Nephron (organoid): ENCODE measurements around the gene CUL2.
A peak's percentile ranks its signal among the peaks of the same experiment; 100 is the strongest.

Source experiments
- H3K27ac Mint-ChIP-seq, 3 experiments: 2 replicates each; pipeline ENCODE4 v1.8.0; 2020; ENCODE audit warnings: mixed read lengths in 3 of 3, mild to moderate bottlenecking in 2 of 3, moderate library complexity in 1 of 3
- H3K27me3 Mint-ChIP-seq: 2 replicates; pipeline ENCODE4 v1.8.0; 2021; ENCODE audit warnings: low read depth, mild to moderate bottlenecking, moderate library complexity, mixed read lengths
- H3K36me3 Mint-ChIP-seq: 2 replicates; pipeline ENCODE4 v1.8.0; 2020; ENCODE audit warnings: low read depth, mixed read lengths
- H3K4me1 Mint-ChIP-seq: 2 replicates; pipeline ENCODE4 v1.8.0; 2020; ENCODE audit warnings: mixed read lengths
- H3K4me3 Mint-ChIP-seq, 3 experiments: 2 replicates each; pipeline ENCODE4 v1.8.0; 2020; ENCODE audit warnings: mild to moderate bottlenecking in 3 of 3, mixed read lengths in 3 of 3, moderate library complexity in 2 of 3
- H3K9me3 Mint-ChIP-seq: 2 replicates; pipeline ENCODE4 v1.8.0; 2020; ENCODE audit warnings: mixed read lengths
- CTCF ChIP-seq, 3 experiments: fragments of 200-600 bp; sonication (generic); IDR thresholded peaks; one replicate each; pipeline ENCODE4 v1.5.0; 2021; ENCODE audit warnings: antibody characterized with exemption in 3 of 3; ENCODE audit not compliant: unreplicated experiment in 3 of 3

Gene CUL2

GRCh38 chr10:35027567-35027966 is 62.6 kb downstream of the CUL2 start:
- Mint-ChIP-seq H3K4me3 (no peak overlapping the region), H3K4me1 (no peaks in the 10 kb centered on the region), H3K9me3 (no peaks in the 10 kb centered on the region), H3K36me3 (peaks cover 49% of the 10 kb centered on the region), H3K27me3 (no peaks in the 10 kb centered on the region), H3K27ac (no peak overlapping the region)
- TF ChIP-seq CTCF (IDR thresholded peaks at IDR 0.05; ENCODE audit: unreplicated experiment in 3 of 3) = peak; percentile 33 to 64 (median 51)

- H3K4me3 Mint-ChIP-seq = no peak overlapping the region
- no peak overlapping the region for H3K27ac Mint-ChIP-seq
- peaks cover 50% of the 10 kb centered on the region for H3K36me3 Mint-ChIP-seq
- no peaks in the 10 kb centered on the region for H3K4me1 Mint-ChIP-seq
- no peak for TF ChIP-seq CTCF (IDR thresholded peaks at IDR 0.05; ENCODE audit: unreplicated experiment in 3 of 3)
- no peaks in the 10 kb centered on the region for H3K27me3 Mint-ChIP-seq
- no peaks in the 10 kb centered on the region for H3K9me3 Mint-ChIP-seq
These were observed 64.2 kb downstream of the CUL2 start for GRCh38 chr10:35025916-35026315.

GRCh38 chr10:35020481-35020880 is 69.7 kb downstream of the CUL2 start:
- H3K9me3 Mint-ChIP-seq = no peaks in the 10 kb centered on the region
- no peak overlapping the region for H3K4me3 Mint-ChIP-seq
- no peak for TF ChIP-seq CTCF (IDR thresholded peaks at IDR 0.05; ENCODE audit: unreplicated experiment in 3 of 3)
- no peaks in the 10 kb centered on the region for H3K4me1 Mint-ChIP-seq
- peaks cover 54% of the 10 kb centered on the region for H3K36me3 Mint-ChIP-seq
- no peak overlapping the region for H3K27ac Mint-ChIP-seq
- H3K27me3 Mint-ChIP-seq = no peaks in the 10 kb centered on the region

GRCh38 chr10:35019041-35020024 is 70.8 kb downstream of the CUL2 start:
- Mint-ChIP-seq H3K9me3 (no peaks in the 10 kb centered on the region), H3K4me1 (no peaks in the 10 kb centered on the region), H3K4me3 (no peak overlapping the region), H3K27me3 (no peaks in the 10 kb centered on the region), H3K36me3 (peaks cover 44% of the 10 kb centered on the region), H3K27ac (no peak overlapping the region)
- no peak for TF ChIP-seq CTCF (IDR thresholded peaks at IDR 0.05; ENCODE audit: unreplicated experiment in 3 of 3)

GRCh38 chr10:35017608-35018007 is 72.5 kb downstream of the CUL2 start:
- Mint-ChIP-seq H3K4me3 (no peak overlapping the region), H3K36me3 (peaks cover 38% of the 10 kb centered on the region), H3K27ac (no peak overlapping the region), H3K9me3 (no peaks in the 10 kb centered on the region), H3K27me3 (no peaks in the 10 kb centered on the region), H3K4me1 (no peaks in the 10 kb centered on the region)
- TF ChIP-seq CTCF (IDR thresholded peaks at IDR 0.05; ENCODE audit: unreplicated experiment in 3 of 3) = no peak
